ENCODE measurements around the gene ADGRV1.

ADGRV1 gene

DNA sequence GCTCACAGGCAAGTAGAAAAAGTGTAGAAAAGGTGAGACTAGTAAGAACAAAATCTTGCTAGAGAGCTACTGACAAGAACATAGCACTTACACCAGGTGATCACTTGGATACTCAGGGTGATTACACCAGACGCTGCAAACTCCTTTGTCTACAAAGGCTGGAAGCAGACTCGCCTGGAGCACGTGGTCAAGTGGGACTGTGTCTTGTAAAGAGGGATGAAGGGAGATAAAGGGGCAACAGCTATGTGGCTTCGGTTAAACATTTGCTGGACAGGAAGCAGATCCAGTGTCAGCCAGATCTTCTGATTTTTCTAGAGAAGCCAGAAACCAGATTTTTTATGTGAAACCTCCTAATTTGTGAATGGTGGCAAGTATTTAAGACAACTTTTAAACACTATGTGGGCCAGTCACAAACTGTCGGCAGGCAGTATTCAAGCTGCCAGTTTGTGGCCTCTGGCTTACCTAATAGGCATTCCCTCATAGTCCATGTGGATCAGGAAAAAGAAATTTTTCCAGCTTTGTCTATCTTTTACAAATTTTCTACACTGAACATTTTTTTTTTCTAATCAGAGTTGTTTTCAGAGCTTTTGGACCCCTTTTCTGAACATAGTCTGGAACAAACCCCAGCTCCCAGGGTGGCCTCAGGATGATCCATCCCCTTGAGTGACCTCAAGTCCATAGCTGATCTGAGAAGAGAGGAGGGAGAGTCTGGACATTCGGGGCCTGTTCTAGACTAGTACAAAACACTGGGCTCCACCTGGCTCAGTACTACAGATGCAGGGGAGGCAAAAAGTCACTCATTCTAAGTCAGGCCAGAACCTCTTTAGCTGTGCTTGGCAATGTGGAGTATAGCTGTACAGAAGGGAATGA is 561.6 kb downstream of the ADGRV1 start:
- no peak for FAIRE-seq

DNA sequence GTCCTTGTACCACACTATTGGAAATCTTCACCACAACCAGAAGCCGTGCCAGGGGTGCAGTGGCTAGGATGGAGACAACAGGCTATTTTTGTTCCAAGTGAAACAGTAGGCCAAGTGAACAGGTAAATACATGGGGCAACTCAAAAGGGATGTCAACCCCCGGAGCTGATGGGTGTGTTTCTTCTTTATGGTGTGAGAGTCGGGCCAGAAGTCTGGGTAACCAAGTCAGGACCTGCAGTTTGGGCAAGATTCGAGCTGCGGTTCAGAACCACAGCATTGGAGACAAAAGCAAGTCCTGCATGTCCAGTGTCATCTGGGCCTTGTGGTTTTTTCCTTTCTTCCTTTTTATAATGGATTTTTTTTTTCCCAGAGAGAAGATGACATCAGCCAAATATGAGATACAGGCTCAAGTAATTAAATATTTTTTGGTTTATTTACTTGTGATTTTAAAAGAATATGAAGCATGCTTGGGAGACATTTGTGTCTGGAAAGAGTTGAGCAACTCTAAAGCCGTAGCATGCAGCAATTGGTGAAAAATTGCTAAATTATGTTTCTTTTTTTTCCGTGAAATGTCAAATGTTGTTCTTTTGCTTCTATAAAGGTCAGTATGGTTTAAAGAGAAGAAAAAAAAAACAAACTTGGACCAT is 562.9 kb downstream of the ADGRV1 start:
- no peak for FAIRE-seq

DNA sequence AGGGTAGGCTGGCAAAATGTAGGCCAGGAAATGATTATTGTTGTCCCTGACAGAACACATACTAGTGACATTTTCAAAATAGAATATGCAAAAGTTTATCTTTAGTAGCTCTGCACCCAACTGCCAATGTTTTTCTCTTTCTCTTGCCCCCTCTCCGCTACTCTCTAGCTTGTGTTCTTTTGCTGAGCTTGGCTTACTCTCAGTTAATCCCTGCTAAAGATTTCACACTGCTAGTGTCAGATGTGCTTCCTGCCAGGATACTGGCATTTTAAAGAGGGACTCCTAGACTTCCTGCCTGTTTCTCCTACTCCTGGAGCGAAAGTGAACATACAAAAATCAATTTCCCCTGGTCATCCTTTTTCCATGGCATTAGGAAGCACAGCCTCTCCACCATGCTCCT is 564.1 kb downstream of the ADGRV1 start:
- no peak for FAIRE-seq

DNA sequence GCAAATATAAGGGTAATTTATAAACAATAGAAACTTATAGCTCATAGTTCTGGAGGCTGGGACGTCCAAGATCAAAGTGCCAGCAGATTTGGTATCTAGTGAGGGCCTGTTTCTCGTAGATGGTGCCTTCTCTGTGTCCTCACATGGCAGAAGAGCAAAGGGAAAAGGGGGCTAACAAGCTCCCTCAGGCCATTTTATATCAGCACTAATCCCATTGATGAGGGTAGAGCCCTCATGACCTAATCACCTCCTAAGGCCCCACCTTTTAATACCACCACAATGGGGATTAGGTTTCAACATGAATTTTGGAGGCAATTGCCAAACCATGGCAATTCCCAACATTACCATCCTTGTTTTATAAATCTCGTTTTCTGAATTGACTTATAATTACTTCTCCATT is 564.7 kb downstream of the ADGRV1 start:
- no peak for FAIRE-seq

DNA sequence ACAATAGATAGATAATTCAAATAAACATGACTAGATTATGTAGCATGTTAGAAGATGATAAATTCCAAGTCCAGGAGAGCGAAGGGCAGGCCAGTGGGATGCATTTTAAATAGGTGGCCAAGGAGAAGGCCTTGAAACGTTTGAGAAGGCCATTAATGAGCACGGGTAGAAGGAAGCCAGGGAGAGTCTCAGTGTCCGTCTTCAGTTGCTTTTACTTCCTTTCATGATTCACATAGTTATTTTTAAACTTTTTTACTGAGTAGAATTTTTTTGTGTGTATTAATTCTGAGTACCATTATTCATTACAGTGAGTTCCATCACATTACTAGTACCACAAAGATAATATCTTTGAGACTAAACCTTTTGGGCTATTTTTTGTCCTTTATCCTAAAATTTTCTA is 565.3 kb downstream of the ADGRV1 start:
- no peak for FAIRE-seq

DNA sequence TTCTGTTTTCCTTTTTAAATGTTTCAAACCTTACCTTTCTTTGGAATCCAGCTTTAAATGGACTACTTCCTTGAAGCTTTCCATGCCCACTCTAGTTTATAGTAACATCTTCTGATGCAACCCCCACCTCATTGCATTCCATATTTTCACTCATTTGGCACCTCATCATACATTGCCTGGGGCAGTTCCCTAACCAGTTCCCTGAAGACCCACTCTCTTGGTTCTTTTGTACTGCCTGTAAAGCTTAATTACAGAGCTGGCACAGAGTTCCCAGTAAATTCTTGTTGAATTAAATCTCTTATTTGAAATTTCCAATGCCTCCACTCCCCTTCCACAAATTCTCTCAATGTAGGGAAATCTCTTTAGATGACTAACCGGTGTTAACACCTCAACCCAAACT is 567.3 kb downstream of the ADGRV1 start:
- FAIRE-seq: no peak

DNA sequence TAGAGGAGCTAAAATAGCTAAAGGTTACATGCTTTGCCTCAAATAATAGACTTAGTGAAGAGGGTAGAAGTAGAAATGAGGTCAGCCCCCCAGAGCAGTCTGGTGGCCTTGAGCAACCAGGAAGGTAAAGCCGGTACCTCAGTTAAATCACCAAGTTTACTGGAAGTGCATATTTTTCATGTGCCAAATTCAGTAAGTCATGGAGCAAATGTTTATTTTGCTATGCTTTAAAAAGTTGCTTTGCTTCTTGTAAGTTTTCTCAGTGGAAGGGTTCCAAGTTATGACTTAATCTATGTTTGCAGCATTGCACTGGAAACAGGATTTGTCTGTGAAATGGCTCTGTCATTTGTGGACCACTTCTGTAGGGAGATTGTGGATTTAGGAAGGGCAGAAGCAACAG is 567.9 kb downstream of the ADGRV1 start:
- FAIRE-seq: no peak

DNA sequence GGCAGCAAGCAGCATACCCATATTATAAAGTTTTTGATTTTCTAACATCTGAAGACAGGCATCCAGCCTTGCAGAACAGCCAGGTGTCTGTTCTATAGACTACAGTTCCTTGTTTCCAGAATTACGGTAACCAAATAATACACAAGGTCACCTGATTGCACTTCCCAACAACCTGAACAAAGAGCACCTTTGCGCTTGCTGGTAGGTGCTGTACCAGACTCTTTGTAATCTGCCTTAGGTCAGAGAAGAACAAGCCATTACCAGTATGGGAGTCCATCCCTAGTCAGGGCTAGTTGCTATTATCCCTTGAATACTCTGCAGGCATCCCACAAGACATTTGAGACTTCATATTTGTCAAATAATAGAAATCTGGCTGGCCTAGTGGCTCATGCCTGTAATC is 568.3 kb downstream of the ADGRV1 start:
- FAIRE-seq: no peak

DNA sequence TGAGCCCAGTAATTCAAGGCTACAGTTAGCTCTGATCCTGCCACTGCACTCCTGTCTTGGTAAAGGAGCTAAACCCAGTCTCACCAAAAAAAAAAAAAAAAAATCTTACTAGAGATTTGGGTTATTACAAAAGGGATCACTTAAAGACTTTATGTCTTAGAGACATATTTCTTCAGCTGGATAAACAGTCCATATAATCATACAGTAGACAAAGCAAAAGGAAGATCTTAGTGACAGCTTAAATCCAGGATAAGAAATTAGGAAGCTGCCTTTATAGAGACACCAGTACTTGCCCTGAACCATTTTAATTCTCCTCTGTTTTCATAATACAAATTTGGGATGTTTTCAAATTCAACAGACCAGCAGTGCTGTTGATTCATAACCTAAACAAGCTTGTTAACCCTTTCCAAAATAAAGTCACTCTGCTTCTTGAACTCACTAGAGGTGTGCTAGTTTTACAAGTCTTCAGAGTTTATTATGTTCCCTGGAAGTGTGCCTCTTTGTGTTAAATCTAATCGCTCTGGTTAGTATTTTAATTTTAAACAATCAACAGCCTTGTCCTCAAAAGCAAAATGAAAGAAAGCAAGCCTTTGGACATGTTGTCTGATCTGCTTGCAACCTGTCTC is 569.0 kb downstream of the ADGRV1 start:
- FAIRE-seq: no peak

DNA sequence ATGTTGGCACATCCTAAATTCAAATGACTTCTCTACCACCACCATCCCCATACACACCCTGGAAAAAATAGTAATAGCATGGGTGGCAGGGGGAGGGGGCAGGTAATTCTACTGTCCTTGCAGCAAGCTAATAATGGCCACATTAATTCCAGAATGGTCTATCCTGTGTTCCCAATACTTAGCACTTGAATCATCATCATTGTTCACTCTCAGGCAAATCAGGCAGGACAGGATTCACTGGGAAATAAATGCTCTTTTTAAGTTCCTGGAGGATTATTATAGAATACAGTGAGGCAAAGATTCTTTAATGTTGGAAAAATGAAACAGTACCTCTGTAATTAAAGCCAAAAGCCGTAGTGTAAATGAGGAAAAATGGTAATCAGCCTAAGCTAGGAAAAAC is 570.0 kb downstream of the ADGRV1 start:
- FAIRE-seq: no peak

DNA sequence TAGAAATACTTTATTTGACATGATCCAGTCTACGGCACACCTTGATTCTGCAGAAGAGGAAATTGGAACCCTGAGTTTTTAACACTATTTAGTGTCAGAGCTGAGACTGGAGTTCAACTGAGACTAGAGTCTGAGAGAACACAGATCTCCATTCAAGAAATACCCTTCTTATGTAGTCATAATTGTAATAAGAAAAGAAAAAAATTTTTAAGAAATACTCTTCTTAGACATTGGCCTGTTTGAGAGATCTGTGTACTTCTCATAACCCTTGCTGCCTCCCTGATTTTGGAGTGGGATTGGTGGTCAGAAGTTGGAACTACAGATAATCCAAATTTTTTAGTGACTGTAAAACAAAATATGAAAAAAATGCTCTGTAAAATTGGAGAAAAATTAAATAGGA is 571.2 kb downstream of the ADGRV1 start:
- FAIRE-seq: no peak

DNA sequence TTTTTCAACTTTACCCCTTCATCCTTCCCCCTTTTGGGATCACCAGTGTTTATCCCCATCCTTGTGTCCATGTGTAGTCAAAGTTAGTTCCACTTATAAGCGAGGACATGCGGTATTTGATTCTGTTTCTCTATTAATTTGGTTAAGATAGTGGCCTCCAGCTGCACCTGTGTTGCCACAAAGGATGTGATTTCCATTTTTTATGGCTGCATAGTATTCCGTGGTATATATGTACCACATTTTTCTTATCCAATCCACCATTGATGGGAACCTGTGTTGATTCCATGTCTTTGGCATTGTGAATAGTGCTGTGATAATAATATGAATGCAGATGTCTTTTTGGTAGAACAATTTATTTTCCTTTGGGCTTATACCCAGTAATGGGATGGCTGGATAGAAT is 572.2 kb downstream of the ADGRV1 start:
- FAIRE-seq: no peak

DNA sequence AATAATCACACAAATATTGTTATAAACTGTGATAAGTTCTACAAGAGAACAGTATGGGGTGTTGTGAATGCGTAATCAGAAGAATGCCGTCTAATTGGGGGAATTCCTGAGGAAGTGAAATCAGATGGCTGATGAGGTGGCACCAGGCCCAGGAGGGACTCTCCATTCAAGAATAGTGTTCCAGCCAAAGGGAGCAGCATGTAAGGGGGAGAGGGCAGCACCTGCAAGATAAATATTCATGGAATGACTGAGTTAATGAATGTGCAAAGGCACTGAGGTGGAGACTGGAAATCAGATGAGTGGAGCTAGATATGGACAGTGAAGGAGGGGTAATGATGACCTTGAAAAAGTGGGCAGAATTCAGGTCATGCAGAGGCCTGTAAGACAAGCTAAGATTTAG is 574.0 kb downstream of the ADGRV1 start:
- FAIRE-seq: no peak

DNA sequence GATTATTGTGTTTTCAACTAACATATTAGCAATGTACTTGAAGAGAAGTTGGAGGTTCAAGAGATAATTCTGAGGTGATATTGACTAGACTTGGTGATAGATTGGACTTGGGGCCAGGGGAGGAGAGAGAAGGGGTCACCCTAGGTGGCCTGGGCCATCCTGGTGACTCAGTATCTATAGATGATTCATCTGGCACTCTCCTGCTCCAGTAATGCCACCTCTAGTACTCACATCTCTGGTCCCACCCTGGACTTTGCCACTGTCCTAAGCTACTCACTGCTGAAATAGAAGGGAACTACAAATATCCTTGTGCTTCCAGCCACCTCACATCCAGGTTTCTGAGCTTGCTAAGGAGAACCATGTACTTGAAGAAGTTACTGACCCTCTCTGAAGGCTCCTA is 574.6 kb downstream of the ADGRV1 start:
- FAIRE-seq: no peak

DNA sequence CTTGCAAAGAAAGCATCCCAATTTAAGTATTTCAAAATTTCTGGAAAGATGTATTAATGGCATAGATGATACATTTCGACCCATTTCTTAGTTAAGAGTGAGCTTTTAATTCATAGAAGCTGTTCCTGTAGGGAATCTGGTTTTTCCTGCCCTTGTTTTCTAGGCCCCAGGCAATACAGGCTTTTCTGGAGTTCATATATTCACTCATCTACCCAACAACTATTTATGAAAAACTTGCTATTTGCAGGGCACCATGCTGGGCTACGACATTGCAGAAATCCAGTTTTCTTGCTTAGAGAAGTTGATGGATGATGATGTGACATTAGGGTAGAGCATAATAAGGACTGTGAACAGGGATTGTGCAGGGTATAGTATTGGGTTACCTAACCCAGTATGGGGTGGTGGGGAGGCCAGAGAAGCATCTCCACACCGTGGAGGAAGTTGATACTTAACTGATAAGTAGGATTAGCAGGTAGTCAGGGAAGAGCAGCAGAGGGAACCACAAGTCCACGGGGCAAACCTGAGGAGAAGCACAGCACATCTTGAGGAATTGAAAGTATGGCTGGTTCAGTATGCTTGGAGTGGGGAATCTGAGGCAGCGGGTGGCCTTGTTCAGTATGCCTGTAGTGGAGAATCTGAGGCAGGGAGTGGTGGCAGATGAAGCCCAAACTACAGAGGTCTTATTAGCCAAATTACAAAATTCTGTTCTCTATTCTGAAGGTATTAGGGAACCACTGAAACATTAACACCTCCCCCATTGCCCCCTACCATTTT is 577.1 kb downstream of the ADGRV1 start:
- no peak for FAIRE-seq

DNA sequence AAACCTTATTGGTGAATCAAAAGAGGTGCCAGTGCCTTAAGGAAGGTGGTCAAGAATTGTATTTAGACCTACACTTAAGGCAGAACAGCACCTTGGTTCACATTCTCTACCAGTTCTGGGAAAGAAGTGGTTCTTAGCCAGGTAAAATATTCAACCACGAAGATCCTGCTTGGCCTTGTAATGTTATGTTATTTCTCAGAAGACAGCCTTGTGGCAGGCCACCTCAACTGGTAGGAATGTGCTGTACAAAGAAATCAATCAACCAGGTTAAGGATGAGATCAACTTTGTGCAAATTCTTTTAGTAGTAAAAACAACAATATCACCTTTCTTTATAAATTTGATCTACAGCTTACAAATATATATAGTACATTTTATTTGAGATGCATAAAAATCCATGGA is 577.7 kb downstream of the ADGRV1 start:
- FAIRE-seq: no peak

DNA sequence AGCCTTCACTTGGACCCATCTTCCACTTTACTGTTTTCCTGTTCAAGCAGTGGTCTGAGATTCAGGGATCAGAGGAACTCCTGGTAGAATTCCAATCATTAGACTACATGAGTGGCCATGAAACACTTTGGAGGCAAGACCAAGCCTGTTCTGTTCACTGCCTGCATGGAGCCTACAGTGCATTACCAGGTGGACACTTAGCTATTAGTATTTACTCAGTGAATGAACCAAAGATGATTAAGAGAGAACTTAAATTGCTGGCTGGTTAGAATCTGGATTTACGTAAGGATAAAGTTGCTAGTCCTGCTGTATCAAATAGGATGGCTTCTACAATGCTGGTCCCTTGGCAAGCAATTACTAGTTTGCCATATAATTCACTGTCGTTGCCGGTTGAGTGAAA is 579.0 kb downstream of the ADGRV1 start:
- no peak for FAIRE-seq

DNA sequence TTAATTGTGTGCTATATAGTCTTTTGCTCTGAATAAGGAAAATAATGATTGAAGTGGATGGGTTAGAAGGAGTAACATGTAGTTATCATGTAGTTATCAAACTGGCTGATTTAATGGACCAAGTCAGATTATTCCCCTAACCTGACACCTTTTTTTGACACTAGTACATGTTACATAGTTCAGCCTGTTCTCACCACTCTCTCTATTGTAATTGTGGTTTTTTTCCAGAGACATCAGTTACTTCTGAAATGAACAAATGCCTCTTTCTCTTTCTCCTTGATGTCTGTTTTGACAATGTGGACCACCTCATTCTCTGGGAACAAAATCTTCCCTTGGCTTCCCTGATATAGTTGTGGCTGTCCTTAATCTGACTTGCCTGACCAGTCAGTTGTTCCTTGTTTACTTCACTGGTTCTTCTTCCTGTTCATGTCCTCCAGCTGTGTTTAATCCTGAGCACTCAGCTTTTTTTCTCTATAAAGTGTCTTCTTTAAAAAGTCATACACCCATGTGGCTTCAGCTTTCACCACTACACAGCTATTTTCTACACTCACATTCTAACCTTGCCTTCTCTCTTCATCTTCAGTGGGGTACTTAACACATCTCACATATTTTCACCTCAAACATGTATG is 581.1 kb downstream of the ADGRV1 start:
- FAIRE-seq: no peak

DNA sequence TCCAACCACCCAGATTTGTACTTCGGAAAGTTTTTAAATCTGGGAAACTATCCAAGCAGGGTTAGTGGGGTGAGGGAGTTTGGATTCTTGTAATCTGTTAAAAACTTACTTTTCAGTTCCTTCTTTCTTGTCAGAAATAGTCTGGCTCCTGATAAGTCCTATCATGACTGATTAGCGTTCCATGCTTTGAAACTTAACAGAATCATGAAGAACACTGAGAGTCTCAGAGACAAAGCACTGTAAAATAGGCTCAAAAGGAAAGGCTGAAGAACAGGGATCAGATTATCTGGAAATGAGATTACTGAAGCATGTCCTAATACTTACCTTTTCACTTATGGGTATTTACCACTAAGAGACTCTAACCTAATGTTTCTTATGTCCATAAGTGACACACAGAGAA is 582.1 kb downstream of the ADGRV1 start:
- no peak for FAIRE-seq

DNA sequence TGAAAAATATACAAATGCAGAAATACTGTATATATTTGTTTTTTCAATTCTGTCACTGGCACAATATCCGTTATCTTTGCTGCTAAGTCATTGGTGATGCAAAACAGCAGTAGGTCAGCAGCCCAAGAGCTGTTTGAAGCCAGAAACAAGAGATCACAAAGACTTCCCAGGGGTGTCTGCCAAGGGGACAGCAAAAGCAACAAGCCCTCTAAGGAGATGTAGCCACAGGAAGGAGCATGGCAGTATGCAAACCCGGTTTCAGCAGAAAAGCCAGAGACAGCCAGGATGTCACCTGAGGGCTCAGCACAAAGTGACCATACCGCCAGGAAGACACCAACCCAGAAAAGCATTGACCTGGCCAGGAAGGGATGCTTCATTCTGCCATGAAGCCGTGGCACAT is 583.0 kb downstream of the ADGRV1 start:
- FAIRE-seq: no peak

DNA sequence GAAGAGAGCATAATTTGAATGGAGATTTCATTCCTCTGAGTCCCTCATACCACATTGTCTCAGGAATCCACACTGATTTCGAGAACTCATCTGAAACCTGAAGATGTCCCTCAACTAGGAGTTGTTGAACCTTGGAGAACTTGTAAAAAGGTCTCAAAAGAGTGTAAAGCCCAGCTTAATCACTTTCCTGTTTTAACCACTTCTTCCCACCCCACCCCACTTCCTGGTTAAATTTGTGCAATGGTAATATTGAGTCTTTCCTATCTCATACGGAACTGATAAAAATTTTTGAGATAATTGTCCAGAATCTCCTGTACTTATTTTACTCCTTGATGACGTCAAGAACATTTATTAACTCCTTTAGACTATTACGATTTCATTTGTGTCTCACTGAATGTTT is 583.8 kb downstream of the ADGRV1 start:
- FAIRE-seq: no peak

DNA sequence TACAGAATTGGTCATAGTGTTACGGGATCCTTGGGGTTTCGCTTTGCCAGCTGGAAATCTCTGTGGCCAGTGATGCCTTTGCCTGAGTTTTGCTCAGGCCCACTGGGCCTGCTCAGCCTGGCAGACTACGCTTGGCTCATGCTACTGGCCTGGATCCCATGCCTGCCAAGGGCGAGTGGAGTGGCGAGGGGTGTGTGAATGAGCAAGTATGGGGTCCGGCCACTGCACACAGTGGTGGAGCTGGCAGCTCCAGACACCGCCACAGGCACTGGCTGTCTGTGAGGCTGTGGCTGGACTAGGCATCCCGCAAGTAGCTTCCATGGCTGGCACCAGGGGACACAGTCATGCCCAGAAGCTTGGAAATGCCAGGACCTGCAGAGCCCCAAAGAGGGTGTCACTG is 584.2 kb downstream of the ADGRV1 start:
- FAIRE-seq: no peak

DNA sequence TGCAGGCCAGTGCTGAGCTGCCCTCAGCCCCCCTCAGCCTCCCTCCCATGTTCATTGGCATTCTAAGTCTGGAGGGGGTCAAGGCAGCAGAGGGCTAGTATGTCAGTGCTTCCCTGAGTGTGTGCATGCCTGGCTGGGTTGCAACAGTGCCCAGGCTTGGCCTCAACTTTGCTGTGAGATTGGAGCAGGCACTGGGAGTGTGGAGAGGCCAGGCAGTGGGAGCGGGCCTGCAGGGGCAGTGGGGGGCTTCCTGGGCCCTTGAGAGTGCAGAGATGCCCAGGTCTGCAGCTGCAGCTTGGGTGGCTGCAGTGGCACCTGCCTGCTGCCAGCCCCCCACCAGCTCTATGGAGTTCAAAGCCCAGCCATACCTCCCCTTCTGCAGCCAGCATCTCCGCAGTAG is 585.2 kb downstream of the ADGRV1 start:
- FAIRE-seq: no peak
